ENCODE data around the gene MLNR. TPM values are rescaled to one million over a fixed set of nuclear protein-coding genes. Genes with fewer than 3 reads are reported as not detected.

MLNR gene
- total and polyA plus RNA-seq, 4 experiments from 2014 or later: not detected

GRCh38 chr13:49256841-49257240 is 36.7 kb downstream of the MLNR start:
- H3K36me3 Mint-ChIP-seq: peaks cover 38 to 56% of the 10 kb centered on the region in 2 donors
- CTCF ChIA-PET (ENCODE audit: partially characterized antibody): interaction anchor here (1.8 to 3.8 kb wide), 4 partner anchors 9 to 350 kb away, joined by 5 to 17 read pairs (median 12); partner anchors contain the start of gene CDADC1

GRCh38 chr13:49258089-49258796 is 38.1 kb downstream of the MLNR start:
- no peaks in the 10 kb centered on the region for H3K9me3 Mint-ChIP-seq
- Histone ChIP-seq H3K4me3 (ENCODE audit: low read length in 2 of 2) (peak overlapping the region; percentile 53 to 64), H3K4me1 (ENCODE audit: insufficient read depth, low read length) (peaks cover 26% of the 10 kb centered on the region), H3K36me3 (ENCODE audit: insufficient read depth, low read length) (peaks cover 13% of the 10 kb centered on the region), H3K27ac (ENCODE audit: low read depth, low read length) (peak overlapping the region; percentile 63), H3K27me3 (ENCODE audit: insufficient read depth, low read length) (no peaks in the 10 kb centered on the region), H3K9me3 (ENCODE audit: control insufficient read depth in 1 of 2, low read length in 2 of 2) (no peaks in the 10 kb centered on the region)
- intact Hi-C loops (cut with micrococcal nuclease): no loop called here
- no peaks in the 10 kb centered on the region for H3K27me3 Mint-ChIP-seq
- peak overlapping the region; percentile 84 to 95 (median 91) for H3K27ac Mint-ChIP-seq
- peak in 3 of 5 donors; percentile 31 to 39 (median 37) for DNase-seq
- peaks cover 44 to 62% of the 10 kb centered on the region in 2 donors for H3K36me3 Mint-ChIP-seq
- peaks cover 19 to 44% (median 31%) of the 10 kb centered on the region in 4 donors for H3K4me1 Mint-ChIP-seq
- POLR2A ChIA-PET (ENCODE audit: partially characterized antibody): interaction anchor here (0.8 to 3.7 kb wide), 6 partner anchors 10 to 186 kb away, joined by 3 to 33 read pairs (median 4); partner anchors contain the start of genes CAB39L and CDADC1
- H3K4me3 Mint-ChIP-seq: peak overlapping the region; percentile 83 to 91 (median 90)
- CTCF ChIA-PET (ENCODE audit: partially characterized antibody): interaction anchor here (0.6 to 3.8 kb wide), 9 partner anchors 10 to 349 kb away, joined by 3 to 17 read pairs (median 5); partner anchors contain the start of gene CDADC1

More at GRCh38 chr13:49256841-49257240, 36.7 kb downstream of the MLNR start:
- peaks cover 16% of the 10 kb centered on the region for H3K36me3 ChIP-seq (ENCODE audit: insufficient read depth, low read length)
- POLR2A ChIA-PET (ENCODE audit: partially characterized antibody): interaction anchor here (1.4 to 3.7 kb wide), 2 partner anchors 9 to 17 kb away, joined by 3 to 33 read pairs; partner anchors contain the start of gene CDADC1
- intact Hi-C loops (cut with micrococcal nuclease): loop anchor here (1.0 kb wide), 1 partner anchor 10 kb away; the partner anchor contains the start of gene CDADC1
- no peaks in the 10 kb centered on the region for H3K27me3 Mint-ChIP-seq
- H3K27ac ChIP-seq (ENCODE audit: low read depth, low read length): no peak overlapping the region
- H3K4me3 Mint-ChIP-seq: peak overlapping the region in 5 of 8 donors; percentile 30 to 73 (median 35)
- no peaks in the 10 kb centered on the region for H3K27me3 ChIP-seq (ENCODE audit: insufficient read depth, low read length)
- no peaks in the 10 kb centered on the region for H3K9me3 ChIP-seq (ENCODE audit: control insufficient read depth in 1 of 2, low read length in 2 of 2)
- peaks cover 25 to 53% (median 39%) of the 10 kb centered on the region in 4 donors for H3K4me1 Mint-ChIP-seq
- peak overlapping the region; percentile 59 to 95 (median 86) for H3K27ac Mint-ChIP-seq
- no peak for DNase-seq
- H3K4me3 ChIP-seq (ENCODE audit: low read length in 2 of 2): no peak overlapping the region
- no peaks in the 10 kb centered on the region for H3K9me3 Mint-ChIP-seq
- H3K4me1 ChIP-seq (ENCODE audit: insufficient read depth, low read length): peaks cover 39% of the 10 kb centered on the region

DNA sequence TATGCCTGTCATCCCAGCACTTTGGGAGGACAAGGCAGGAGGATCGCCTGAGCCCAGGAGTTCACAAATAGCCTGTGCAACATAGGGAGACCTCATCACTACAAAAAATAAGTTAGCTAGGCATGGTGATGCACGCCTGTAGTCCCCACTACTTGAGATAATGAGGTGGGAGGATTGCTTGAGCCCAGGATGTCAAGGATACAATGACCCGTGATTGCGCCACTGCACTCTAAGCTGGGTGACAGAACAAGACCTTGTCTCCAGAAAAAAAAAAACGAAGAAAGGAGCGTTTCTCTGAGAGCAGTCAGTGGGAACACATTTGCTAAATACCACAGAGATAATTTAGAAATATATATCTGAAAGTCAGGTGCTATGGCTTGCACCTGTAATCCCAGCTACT is 39.4 kb downstream of the MLNR start:
- peaks cover 10 to 31% (median 20%) of the 10 kb centered on the region in 4 donors for H3K4me1 Mint-ChIP-seq
- no peak for DNase-seq
- peaks cover 46 to 65% of the 10 kb centered on the region in 2 donors for H3K36me3 Mint-ChIP-seq
- H3K27ac Mint-ChIP-seq: peak overlapping the region in 3 of 7 donors; percentile 19 to 79 (median 62)
- POLR2A ChIA-PET (ENCODE audit: partially characterized antibody): interaction anchor here (1.1 to 3.7 kb wide), 3 partner anchors 12 to 240 kb away, joined by 3 to 33 read pairs (median 4); partner anchors contain the start of genes CAB39L and CDADC1
- intact Hi-C loops (cut with micrococcal nuclease): no loop called here
- peaks cover 15% of the 10 kb centered on the region for H3K4me1 ChIP-seq (ENCODE audit: insufficient read depth, low read length)
- H3K27me3 ChIP-seq (ENCODE audit: insufficient read depth, low read length): no peaks in the 10 kb centered on the region
- H3K36me3 ChIP-seq (ENCODE audit: insufficient read depth, low read length): peaks cover 13% of the 10 kb centered on the region
- H3K9me3 ChIP-seq (ENCODE audit: control insufficient read depth in 1 of 2, low read length in 2 of 2): no peaks in the 10 kb centered on the region
- CTCF ChIA-PET (ENCODE audit: partially characterized antibody): interaction anchor here (1.1 to 3.8 kb wide), 3 partner anchors 12 to 21 kb away, joined by 3 to 17 read pairs (median 5); partner anchors contain the start of gene CDADC1
- H3K9me3 Mint-ChIP-seq: no peaks in the 10 kb centered on the region
- no peak overlapping the region for H3K4me3 ChIP-seq (ENCODE audit: low read length in 2 of 2)
- no peaks in the 10 kb centered on the region for H3K27me3 Mint-ChIP-seq
- no peak overlapping the region for H3K4me3 Mint-ChIP-seq
- no peak overlapping the region for H3K27ac ChIP-seq (ENCODE audit: low read depth, low read length)

DNA sequence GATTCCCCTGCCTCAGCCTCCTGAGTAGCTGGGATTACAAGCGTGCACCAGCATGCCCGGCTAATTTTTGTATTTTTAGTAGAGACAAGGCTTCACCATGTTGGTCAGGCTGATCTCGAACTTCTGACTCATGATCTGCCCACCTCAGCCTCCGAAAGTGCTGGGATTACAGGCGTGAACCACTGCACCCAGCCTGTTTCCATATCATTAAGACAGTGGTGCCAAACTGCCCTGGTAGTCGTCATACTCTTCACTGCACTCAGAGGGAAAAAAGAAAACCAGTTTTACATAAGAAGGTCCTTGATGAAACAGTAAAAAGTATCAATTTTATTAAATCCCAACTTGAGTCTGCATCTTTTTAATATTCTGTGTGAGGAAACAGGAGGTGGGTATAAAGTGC is 42.5 kb downstream of the MLNR start:
- intact Hi-C loops (cut with micrococcal nuclease): no loop called here
- H3K27ac Mint-ChIP-seq: no peak overlapping the region
- H3K9me3 ChIP-seq (ENCODE audit: control insufficient read depth in 1 of 2, low read length in 2 of 2): no peaks in the 10 kb centered on the region
- no peak for DNase-seq
- peaks cover 9% of the 10 kb centered on the region for H3K4me1 ChIP-seq (ENCODE audit: insufficient read depth, low read length)
- no peaks in the 10 kb centered on the region for H3K27me3 Mint-ChIP-seq
- H3K27me3 ChIP-seq (ENCODE audit: insufficient read depth, low read length): no peaks in the 10 kb centered on the region
- H3K4me3 Mint-ChIP-seq: no peak overlapping the region
- no peak overlapping the region for H3K4me3 ChIP-seq (ENCODE audit: low read length in 2 of 2)
- peaks cover 8% of the 10 kb centered on the region for H3K36me3 ChIP-seq (ENCODE audit: insufficient read depth, low read length)
- H3K36me3 Mint-ChIP-seq: peaks cover 42 to 50% of the 10 kb centered on the region in 2 donors
- peaks cover 4 to 12% (median 7%) of the 10 kb centered on the region in 4 donors for H3K4me1 Mint-ChIP-seq
- H3K9me3 Mint-ChIP-seq: no peaks in the 10 kb centered on the region
- POLR2A ChIA-PET (ENCODE audit: partially characterized antibody): interaction anchor here (1.0 kb wide), 1 partner anchor 44 kb away, joined by 3 read pairs; no protein-coding TSS in a partner anchor
- CTCF ChIA-PET (ENCODE audit: partially characterized antibody): interaction anchor here (1.8 kb wide), 1 partner anchor 11 kb away, joined by 7 read pairs; no protein-coding TSS in a partner anchor
- no peak overlapping the region for H3K27ac ChIP-seq (ENCODE audit: low read depth, low read length)

- Mint-ChIP-seq H3K36me3 (peaks cover 37 to 41% of the 10 kb centered on the region in 2 donors), H3K9me3 (no peaks in the 10 kb centered on the region), H3K27me3 (no peaks in the 10 kb centered on the region), H3K4me3 (no peak overlapping the region), H3K4me1 (peaks cover 0 to 2% (median under 1%) of the 10 kb centered on the region in 4 donors), H3K27ac (peak overlapping the region in 1 of 7 donors; percentile 28)
- DNase-seq: no peak
- Histone ChIP-seq H3K36me3 (ENCODE audit: insufficient read depth, low read length) (peaks cover 5% of the 10 kb centered on the region), H3K4me3 (ENCODE audit: low read length in 2 of 2) (no peak overlapping the region), H3K9me3 (ENCODE audit: control insufficient read depth in 1 of 2, low read length in 2 of 2) (no peaks in the 10 kb centered on the region), H3K27me3 (ENCODE audit: insufficient read depth, low read length) (no peaks in the 10 kb centered on the region), H3K4me1 (ENCODE audit: insufficient read depth, low read length) (no peaks in the 10 kb centered on the region), H3K27ac (ENCODE audit: low read depth, low read length) (no peak overlapping the region)
- ChIA-PET CTCF (ENCODE audit: partially characterized antibody) (interaction anchor here (2.4 to 3.5 kb wide), 2 partner anchors 17 to 18 kb away, joined by 11 to 12 read pairs; partner anchors contain the start of gene CDADC1), POLR2A (ENCODE audit: partially characterized antibody) (no interaction called here)
- intact Hi-C loops (cut with micrococcal nuclease): no loop called here
These were observed 45.7 kb downstream of the MLNR start for GRCh38 chr13:49265822-49266221.

GRCh38 chr13:49271264-49271663 is 51.1 kb downstream of the MLNR start:
- H3K27me3 Mint-ChIP-seq: no peaks in the 10 kb centered on the region
- H3K9me3 Mint-ChIP-seq: no peaks in the 10 kb centered on the region
- Histone ChIP-seq H3K9me3 (ENCODE audit: control insufficient read depth in 1 of 2, low read length in 2 of 2) (no peaks in the 10 kb centered on the region), H3K27ac (ENCODE audit: low read depth, low read length) (no peak overlapping the region), H3K4me3 (ENCODE audit: low read length in 2 of 2) (no peak overlapping the region), H3K27me3 (ENCODE audit: insufficient read depth, low read length) (no peaks in the 10 kb centered on the region), H3K4me1 (ENCODE audit: insufficient read depth, low read length) (no peaks in the 10 kb centered on the region), H3K36me3 (ENCODE audit: insufficient read depth, low read length) (peaks cover 5% of the 10 kb centered on the region)
- H3K4me3 Mint-ChIP-seq: no peak overlapping the region
- peak overlapping the region in 1 of 7 donors; percentile 72 for H3K27ac Mint-ChIP-seq
- DNase-seq: no peak
- peaks cover 18 to 21% of the 10 kb centered on the region in 2 donors for H3K36me3 Mint-ChIP-seq
- peaks cover 0 to 6% (median 0%) of the 10 kb centered on the region in 4 donors for H3K4me1 Mint-ChIP-seq
- POLR2A ChIA-PET (ENCODE audit: partially characterized antibody): no interaction called here
- CTCF ChIA-PET (ENCODE audit: partially characterized antibody): interaction anchor here (4.6 kb wide), 1 partner anchor 9 kb away, joined by 31 read pairs; no protein-coding TSS in a partner anchor
- intact Hi-C loops (cut with micrococcal nuclease): no loop called here
